CD8-positive, alpha-beta memory T cell (primary cell): Measurements from ENCODE around the gene ABCC9. TPM values are rescaled to one million over a fixed set of nuclear protein-coding genes. Genes with fewer than 3 reads are reported as not detected.
"Not testable (repeated sequence)": the region's sequence is repeated elsewhere in the genome, so short reads cannot be mapped to it uniquely, and the experiment has no call there.

Experiments used
- CTCF ChIA-PET: fragments of 350-600 bp; sonication (Branson Sonifier 250); formaldehyde crosslinking; loops from one replicate; lab custom pipeline; 2021; ENCODE audit warnings: antibody characterized with exemption; lab: Charles Lee
- POLR2A ChIA-PET: fragments of 350-600 bp; sonication (Branson Sonifier 250); formaldehyde crosslinking; loops from one replicate; lab custom pipeline; 2021; ENCODE audit warnings: antibody characterized with exemption; lab: Charles Lee
- DNase-seq, 5 donors: peaks; one replicate each; pipeline versions ENCODE4 v3.0.0 to v3.0.0-alpha.2; 2020 to 2022; ENCODE audit warnings: mixed read lengths in 1 of 5
- H3K27ac ChIP-seq: one replicate; pipeline ENCODE4 v1.7.0; 2013; ENCODE audit warnings: low read depth, mild to moderate bottlenecking, low read length, moderate library complexity
- H3K27me3 ChIP-seq: 2 replicates; pipeline ENCODE4 v1.7.0; 2013; ENCODE audit warnings: low read length, mild to moderate bottlenecking; ENCODE audit not compliant: insufficient read depth, poor library complexity, severe bottlenecking
- H3K36me3 ChIP-seq: 2 replicates; pipeline ENCODE4 v1.7.0; 2013; ENCODE audit warnings: mild to moderate bottlenecking, low read length, moderate library complexity; ENCODE audit not compliant: insufficient read depth
- H3K4me1 ChIP-seq: 2 replicates; pipeline ENCODE4 v1.7.0; 2013; ENCODE audit warnings: mild to moderate bottlenecking, low read length, moderate library complexity; ENCODE audit not compliant: insufficient read depth
- H3K4me3 ChIP-seq: 2 replicates; pipeline ENCODE4 v1.7.0; 2013; ENCODE audit warnings: mild to moderate bottlenecking, low read length
- H3K9me3 ChIP-seq: 2 replicates; pipeline ENCODE4 v1.7.0; 2013; ENCODE audit warnings: mild to moderate bottlenecking, low read length
- H3K27ac Mint-ChIP-seq, 8 donors: one replicate each; pipeline ENCODE4 v1.8.0; 2020 to 2021; ENCODE audit warnings: mixed read lengths in 8 of 8, mild to moderate bottlenecking in 6 of 8, inconsistent platforms in 3 of 8, moderate library complexity in 3 of 8
- H3K27me3 Mint-ChIP-seq, 2 donors: one replicate each; pipeline ENCODE4 v1.8.0; 2020 to 2021; ENCODE audit warnings: mixed read lengths in 2 of 2, mild to moderate bottlenecking in 1 of 2, moderate library complexity in 1 of 2
- H3K36me3 Mint-ChIP-seq, 3 donors: one replicate each; pipeline ENCODE4 v1.8.0; 2020 to 2021; ENCODE audit warnings: mixed read lengths in 3 of 3, inconsistent platforms in 1 of 3, mild to moderate bottlenecking in 1 of 3
- H3K4me1 Mint-ChIP-seq, 3 donors: one replicate each; pipeline ENCODE4 v1.8.0; 2020 to 2021; ENCODE audit warnings: mixed read lengths in 3 of 3, inconsistent platforms in 1 of 3, mild to moderate bottlenecking in 1 of 3
- H3K4me3 Mint-ChIP-seq, 7 donors: one replicate each; pipeline ENCODE4 v1.8.0; 2020 to 2021; ENCODE audit warnings: mixed read lengths in 7 of 7, mild to moderate bottlenecking in 6 of 7, moderate library complexity in 4 of 7, inconsistent platforms in 2 of 7
- H3K9me3 Mint-ChIP-seq, 5 donors: one replicate each; pipeline ENCODE4 v1.8.0; 2020 to 2022; ENCODE audit warnings: mixed read lengths in 5 of 5, mild to moderate bottlenecking in 3 of 5, moderate library complexity in 2 of 5, inconsistent platforms in 1 of 5
- polyA plus RNA-seq: library from polyadenylated mRNA; unstranded; fragments of 300-500 nt; fragmentation: Illumina TruSeq; gene quantifications from one replicate; pipeline ENCODE4 v1.2.3, GENCODE V29; 2021
- total RNA-seq, 2 experiments: library from RNA; stranded (reverse); gene quantifications; one replicate each; pipeline ENCODE4 v1.2.3, GENCODE V29; 2021

ABCC9 gene
- total and polyA plus RNA-seq, 3 experiments from 2014 or later: not detected

- H3K27me3 ChIP-seq: no peaks in the 10 kb centered on the region
- Mint-ChIP-seq H3K4me3 (no peak overlapping the region), H3K36me3 (no peaks in the 10 kb centered on the region), H3K27me3 (peaks cover 2 to 7% of the 10 kb centered on the region in 2 donors), H3K27ac (no peak overlapping the region), H3K4me1 (no peaks in the 10 kb centered on the region), H3K9me3 (no peaks in the 10 kb centered on the region)
- no peaks in the 10 kb centered on the region for H3K36me3 ChIP-seq
- no peak overlapping the region for H3K27ac ChIP-seq
- POLR2A ChIA-PET: no interaction called here
- H3K4me1 ChIP-seq: no peaks in the 10 kb centered on the region
- no peak overlapping the region for H3K4me3 ChIP-seq
- CTCF ChIA-PET: no interaction called here
- DNase-seq: no peak
- H3K9me3 ChIP-seq: no peaks in the 10 kb centered on the region
Observed at GRCh38 chr12:21819236-21819635, 122.0 kb downstream of the ABCC9 start.

DNA sequence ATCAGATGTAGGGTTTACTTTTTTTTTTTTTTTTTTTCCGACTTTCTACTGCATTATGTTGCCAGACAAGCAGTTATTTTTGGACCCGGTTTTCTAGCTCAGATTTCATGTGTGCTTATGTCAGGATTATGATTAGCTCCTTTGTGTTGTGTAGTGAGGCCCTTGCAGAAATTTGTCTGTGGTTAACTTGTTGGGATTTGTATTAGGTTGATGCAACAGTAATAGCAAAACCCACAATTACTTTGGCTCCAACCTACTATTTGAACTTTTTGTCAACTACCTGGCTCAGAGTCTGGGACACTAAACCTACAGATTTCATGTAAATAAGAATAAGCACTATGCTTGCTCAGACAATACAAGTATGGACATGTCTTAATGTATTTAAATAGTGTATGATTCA, 122.6 kb downstream of the ABCC9 start:
- no peaks in the 10 kb centered on the region for H3K4me1 Mint-ChIP-seq
- CTCF ChIA-PET: no interaction called here
- H3K27me3 Mint-ChIP-seq: peaks cover 2 to 7% of the 10 kb centered on the region in 2 donors

GRCh38 chr12:21815306-21816062, 125.7 kb downstream of the ABCC9 start:
- Histone ChIP-seq H3K9me3 (no peaks in the 10 kb centered on the region), H3K4me1 (no peaks in the 10 kb centered on the region), H3K36me3 (no peaks in the 10 kb centered on the region), H3K4me3 (no peak overlapping the region), H3K27me3 (no peaks in the 10 kb centered on the region), H3K27ac (no peak overlapping the region)
- Mint-ChIP-seq H3K27me3 (peaks cover 0 to 4% of the 10 kb centered on the region in 2 donors), H3K4me1 (no peaks in the 10 kb centered on the region), H3K36me3 (no peaks in the 10 kb centered on the region), H3K27ac (no peak overlapping the region), H3K4me3 (no peak overlapping the region), H3K9me3 (peaks cover 0 to 5% (median 0%) of the 10 kb centered on the region in 5 donors)
- ChIA-PET CTCF (no interaction called here), POLR2A (no interaction called here)
- no peak for DNase-seq

More for the DNA sequence above, 122.6 kb downstream of the ABCC9 start:
- no peaks in the 10 kb centered on the region for H3K27me3 ChIP-seq
- Mint-ChIP-seq H3K27ac (no peak overlapping the region), H3K36me3 (no peaks in the 10 kb centered on the region), H3K4me3 (no peak overlapping the region), H3K9me3 (no peaks in the 10 kb centered on the region)
- H3K36me3 ChIP-seq: no peaks in the 10 kb centered on the region
- H3K27ac ChIP-seq: no peak overlapping the region
- no peaks in the 10 kb centered on the region for H3K4me1 ChIP-seq
- no peak for DNase-seq
- no peak overlapping the region for H3K4me3 ChIP-seq
- POLR2A ChIA-PET: no interaction called here
- no peaks in the 10 kb centered on the region for H3K9me3 ChIP-seq

- Mint-ChIP-seq H3K4me3 (no peak overlapping the region), H3K36me3 (no peaks in the 10 kb centered on the region), H3K9me3 (peaks cover 0 to 5% (median 0%) of the 10 kb centered on the region in 5 donors), H3K27ac (no peak overlapping the region), H3K4me1 (no peaks in the 10 kb centered on the region), H3K27me3 (peaks cover 0 to 3% of the 10 kb centered on the region in 2 donors)
- ChIA-PET CTCF (interaction anchor here (1.4 kb wide), 1 partner anchor 13 kb away, joined by 4 read pairs; no protein-coding TSS in a partner anchor), POLR2A (no interaction called here)
- H3K4me1 ChIP-seq: no peaks in the 10 kb centered on the region
- no peak for DNase-seq
- no peaks in the 10 kb centered on the region for H3K9me3 ChIP-seq
- no peaks in the 10 kb centered on the region for H3K27me3 ChIP-seq
- no peak overlapping the region for H3K4me3 ChIP-seq
- no peaks in the 10 kb centered on the region for H3K36me3 ChIP-seq
- H3K27ac ChIP-seq: no peak overlapping the region
Observed at GRCh38 chr12:21814814-21815213, 126.4 kb downstream of the ABCC9 start.

DNA sequence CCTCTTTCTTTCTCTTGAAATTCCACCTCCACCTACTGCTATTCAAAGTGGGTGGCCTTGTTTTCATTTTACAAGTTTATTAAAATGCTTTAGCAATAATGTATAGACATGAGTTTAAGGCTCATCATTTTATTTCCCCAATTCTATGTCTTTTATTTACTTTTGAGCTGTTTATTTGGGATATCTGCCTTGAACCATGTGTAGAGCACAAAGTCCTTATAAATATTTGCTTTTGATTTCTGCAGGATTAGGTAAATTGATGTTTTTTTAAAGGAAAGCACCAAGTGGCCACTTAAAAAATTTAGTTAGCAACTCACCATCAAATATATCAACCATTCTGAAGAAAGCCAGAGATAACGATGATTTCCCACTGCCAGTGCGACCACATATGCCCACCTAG, 126.9 kb downstream of the ABCC9 start:
- CTCF ChIA-PET: interaction anchor here (1.4 kb wide), 1 partner anchor 12 kb away, joined by 4 read pairs; no protein-coding TSS in a partner anchor

DNA sequence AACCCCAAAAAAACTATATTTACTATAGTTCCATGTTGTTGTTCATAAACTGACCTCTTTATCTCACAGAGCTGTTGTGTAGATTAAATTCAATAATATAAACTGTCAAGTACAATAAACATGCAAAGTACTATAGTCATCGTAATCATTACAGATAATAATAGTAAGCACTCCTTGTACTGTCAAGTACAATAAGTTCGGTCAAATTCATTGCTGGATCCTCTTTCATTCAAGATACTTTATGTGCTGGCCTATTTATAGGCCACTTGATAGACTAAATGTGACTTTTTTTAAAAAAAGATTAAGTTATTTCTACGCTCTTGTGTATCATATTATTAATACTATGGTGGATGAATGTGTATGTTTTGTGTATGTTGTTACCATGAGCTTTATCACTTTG, 127.5 kb downstream of the ABCC9 start:
- Mint-ChIP-seq H3K4me1 (no peaks in the 10 kb centered on the region), H3K4me3 (no peak overlapping the region), H3K27me3 (peaks cover 0 to 3% of the 10 kb centered on the region in 2 donors), H3K27ac (no peak overlapping the region), H3K36me3 (no peaks in the 10 kb centered on the region), H3K9me3 (peaks cover 0 to 5% (median 0%) of the 10 kb centered on the region in 5 donors)
- Histone ChIP-seq H3K36me3 (no peaks in the 10 kb centered on the region), H3K27me3 (no peaks in the 10 kb centered on the region), H3K9me3 (no peaks in the 10 kb centered on the region), H3K27ac (no peak overlapping the region), H3K4me3 (no peak overlapping the region), H3K4me1 (no peaks in the 10 kb centered on the region)
- CTCF ChIA-PET: interaction anchor here (1.0 to 1.4 kb wide), 2 partner anchors 11 to 48 kb away, joined by 3 to 4 read pairs; no protein-coding TSS in a partner anchor
- no peak for DNase-seq
- POLR2A ChIA-PET: no interaction called here

More for the DNA sequence above, 126.9 kb downstream of the ABCC9 start:
- Mint-ChIP-seq H3K4me3 (no peak overlapping the region), H3K36me3 (no peaks in the 10 kb centered on the region), H3K27ac (no peak overlapping the region), H3K4me1 (no peaks in the 10 kb centered on the region), H3K9me3 (peaks cover 0 to 5% (median 0%) of the 10 kb centered on the region in 5 donors), H3K27me3 (peaks cover 0 to 3% of the 10 kb centered on the region in 2 donors)
- H3K27me3 ChIP-seq: no peaks in the 10 kb centered on the region
- H3K4me1 ChIP-seq: no peaks in the 10 kb centered on the region
- no peak for DNase-seq
- no peaks in the 10 kb centered on the region for H3K36me3 ChIP-seq
- H3K27ac ChIP-seq: no peak overlapping the region
- POLR2A ChIA-PET: no interaction called here
- H3K9me3 ChIP-seq: no peaks in the 10 kb centered on the region
- H3K4me3 ChIP-seq: no peak overlapping the region

DNA sequence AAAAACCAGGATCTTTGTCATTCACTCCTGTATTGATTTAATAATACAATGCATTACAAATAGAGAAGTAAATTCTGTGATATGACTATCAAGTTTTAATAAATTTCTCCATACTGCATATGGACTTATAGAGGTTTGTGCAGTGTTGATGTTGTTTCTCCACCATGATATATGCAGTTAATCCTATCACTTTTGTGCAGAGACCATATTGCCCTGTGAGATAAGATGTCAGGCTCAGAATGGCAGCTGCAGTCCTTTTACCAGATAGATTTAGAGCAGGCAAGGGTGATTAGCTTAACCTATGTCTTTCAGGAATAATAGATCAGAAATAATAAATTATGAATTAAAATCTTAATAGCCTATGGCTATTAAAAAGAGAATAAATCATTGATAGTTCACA, 128.1 kb downstream of the ABCC9 start:
- H3K36me3 Mint-ChIP-seq: no peaks in the 10 kb centered on the region
- H3K36me3 ChIP-seq: no peaks in the 10 kb centered on the region
- no peak overlapping the region for H3K4me3 ChIP-seq
- peaks cover 0 to 3% of the 10 kb centered on the region in 2 donors for H3K27me3 Mint-ChIP-seq
- ChIA-PET POLR2A (no interaction called here), CTCF (interaction anchor here (1.0 kb wide), 1 partner anchor 48 kb away, joined by 3 read pairs; no protein-coding TSS in a partner anchor)
- H3K27ac ChIP-seq: no peak overlapping the region
- DNase-seq: no peak
- H3K4me3 Mint-ChIP-seq: no peak overlapping the region
- no peaks in the 10 kb centered on the region for H3K9me3 ChIP-seq
- H3K9me3 Mint-ChIP-seq: peaks cover 0 to 5% (median 0%) of the 10 kb centered on the region in 5 donors
- H3K27me3 ChIP-seq: no peaks in the 10 kb centered on the region
- H3K27ac Mint-ChIP-seq: no peak overlapping the region
- no peaks in the 10 kb centered on the region for H3K4me1 Mint-ChIP-seq
- H3K4me1 ChIP-seq: no peaks in the 10 kb centered on the region

DNA sequence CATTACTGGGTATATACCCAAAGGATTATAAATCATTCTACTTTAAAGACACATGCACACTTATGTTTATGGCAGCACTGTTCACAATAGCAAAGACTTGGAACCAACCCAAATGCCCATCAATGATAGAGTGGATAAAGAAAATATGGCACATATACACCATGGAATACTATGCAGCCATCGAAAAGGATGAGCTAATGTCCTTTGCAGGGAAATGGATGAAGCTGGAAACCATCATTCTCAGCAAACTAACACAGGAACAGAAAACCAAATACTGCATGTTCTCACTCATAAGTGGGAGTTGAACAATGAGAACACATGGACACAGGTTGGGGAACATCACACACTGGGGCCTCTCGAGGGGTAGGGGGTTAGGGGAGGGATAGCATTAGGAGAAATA, 128.9 kb downstream of the ABCC9 start:
- H3K27me3 Mint-ChIP-seq, H3K9me3 ChIP-seq, H3K36me3 Mint-ChIP-seq, DNase-seq, POLR2A ChIA-PET, H3K9me3 Mint-ChIP-seq, H3K4me3 ChIP-seq, H3K4me1 Mint-ChIP-seq, H3K36me3 ChIP-seq, H3K4me3 Mint-ChIP-seq, CTCF ChIA-PET, H3K27ac ChIP-seq, H3K4me1 ChIP-seq, H3K27me3 ChIP-seq, H3K27ac Mint-ChIP-seq: not testable (repeated sequence)
